GM18502 (cell line): Measurements from ENCODE around the gene CCDC159.
"Not testable (repeated sequence)": the region's sequence is repeated elsewhere in the genome, so short reads cannot be mapped to it uniquely, and the experiment has no call there.

ENCODE experiments used
- ATAC-seq: cut with Tn5 transposase; IDR thresholded peaks from one replicate; pipeline ENCODE4 v1.9.1; 2021; ENCODE audit warnings: mild to moderate bottlenecking; ENCODE audit not compliant: unreplicated experiment, poor library complexity

CCDC159 gene

DNA sequence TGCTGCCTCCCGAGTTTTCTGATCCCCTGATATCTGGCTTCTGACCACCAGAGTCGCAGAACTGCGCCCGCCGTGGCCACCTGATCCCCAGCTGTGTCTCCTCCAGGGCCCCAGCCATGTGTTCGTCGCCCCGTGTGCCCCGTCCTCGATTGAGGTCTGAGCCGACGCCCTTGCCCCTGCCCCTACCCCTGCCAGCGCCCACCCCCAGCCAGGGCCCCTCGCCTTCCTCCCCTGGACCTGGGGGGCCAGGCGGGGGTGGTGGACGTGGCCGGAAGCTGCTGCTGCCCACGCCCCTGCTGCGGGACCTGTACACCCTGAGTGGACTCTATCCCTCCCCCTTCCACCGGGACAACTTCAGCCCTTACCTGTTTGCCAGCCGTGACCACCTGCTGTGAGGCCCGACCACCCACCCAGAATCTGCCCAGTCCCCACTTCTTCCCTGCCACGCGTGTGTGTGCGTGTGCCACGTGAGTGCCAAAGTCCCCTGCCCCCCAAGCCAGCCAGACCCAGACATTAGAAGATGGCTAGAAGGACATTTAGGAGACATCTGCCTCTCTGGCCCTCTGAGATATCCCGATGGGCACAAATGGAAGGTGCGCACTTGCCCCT lies 18.1 kb downstream of the CCDC159 start:
- ATAC-seq, result no peak

DNA sequence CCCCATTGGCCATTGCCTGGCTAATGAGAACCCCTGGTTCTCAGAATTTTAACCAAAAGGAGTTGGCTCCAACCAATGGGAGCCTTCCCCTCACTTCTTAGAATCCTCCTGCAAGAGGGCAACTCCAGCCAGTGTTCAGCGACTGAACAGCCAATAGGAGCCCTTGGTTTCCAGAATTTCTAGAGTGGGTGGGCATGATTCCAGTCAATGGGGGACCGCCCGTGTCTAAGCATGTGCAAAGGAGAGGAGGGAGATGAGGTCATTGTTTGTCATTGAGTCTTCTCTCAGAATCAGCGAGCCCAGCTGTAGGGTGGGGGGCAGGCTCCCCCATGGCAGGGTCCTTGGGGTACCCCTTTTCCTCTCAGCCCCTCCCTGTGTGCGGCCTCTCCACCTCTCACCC lies 18.6 kb downstream of the CCDC159 start:
- ATAC-seq, result no peak

DNA sequence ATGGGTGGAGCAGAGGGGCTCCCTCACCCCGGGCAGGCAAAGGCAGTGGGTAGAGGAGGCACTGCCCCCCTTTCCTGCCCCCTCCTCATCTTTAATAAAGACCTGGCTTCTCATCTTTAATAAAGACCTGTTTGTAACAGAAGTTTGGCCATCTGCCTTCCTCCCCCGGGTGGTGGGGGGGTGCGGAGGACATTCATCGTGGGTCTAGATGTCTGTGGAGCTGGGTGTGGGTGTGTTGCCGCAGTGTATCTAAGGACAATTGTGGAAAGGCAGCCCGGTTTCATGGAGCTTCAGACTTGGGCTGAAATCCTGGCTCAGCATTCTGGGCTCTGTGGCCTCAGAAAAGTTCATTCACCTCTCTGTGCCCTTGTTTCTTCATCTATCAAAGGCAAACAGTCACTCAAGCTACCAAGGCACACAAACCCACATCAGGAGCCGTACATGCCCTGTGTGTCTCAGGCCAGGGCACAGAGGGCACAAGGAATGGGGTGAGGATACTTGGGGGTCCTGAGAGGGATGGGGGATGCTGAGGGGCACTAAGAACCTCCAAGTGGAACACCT lies 19.3 kb downstream of the CCDC159 start:
- no peak for ATAC-seq

DNA sequence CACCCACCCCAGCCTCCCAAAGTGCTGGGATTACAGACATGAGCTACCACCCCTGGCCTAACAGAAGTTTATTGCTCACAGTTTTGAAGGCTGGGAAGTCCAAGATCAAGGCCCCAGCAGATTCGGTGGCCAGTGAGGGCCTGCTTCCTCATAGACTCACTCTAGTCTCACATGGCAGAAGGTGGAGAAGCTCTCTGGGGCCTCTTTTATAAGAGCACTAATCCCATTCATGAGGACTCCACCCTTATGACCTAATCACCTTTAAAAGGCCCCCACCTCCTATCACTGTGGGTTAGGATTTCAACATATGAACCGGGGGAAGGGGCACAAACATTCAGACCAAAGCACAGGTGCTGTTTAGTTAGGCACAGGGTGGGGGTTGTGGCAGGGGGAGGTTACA lies 21.2 kb downstream of the CCDC159 start:
- no peak for ATAC-seq

DNA sequence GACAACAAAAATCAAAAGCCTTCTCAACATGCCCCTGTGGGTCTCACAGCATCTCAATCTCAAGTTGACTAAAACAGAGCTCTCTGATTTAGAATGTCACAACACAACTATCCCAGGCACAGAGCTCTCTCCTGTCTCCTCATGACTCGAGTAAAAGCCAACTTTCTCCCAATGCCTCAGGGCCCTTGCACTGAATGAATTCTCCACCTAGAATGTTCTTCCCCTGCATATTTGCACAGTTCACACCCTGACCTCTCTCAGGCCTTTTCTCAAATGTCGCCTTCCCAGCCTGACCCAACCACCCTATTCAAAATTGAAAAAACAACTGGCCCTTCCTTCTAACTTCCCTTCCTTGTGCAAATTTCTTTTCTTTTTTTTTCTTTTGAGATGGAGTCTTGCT lies 24.4 kb downstream of the CCDC159 start:
- no peak for ATAC-seq

DNA sequence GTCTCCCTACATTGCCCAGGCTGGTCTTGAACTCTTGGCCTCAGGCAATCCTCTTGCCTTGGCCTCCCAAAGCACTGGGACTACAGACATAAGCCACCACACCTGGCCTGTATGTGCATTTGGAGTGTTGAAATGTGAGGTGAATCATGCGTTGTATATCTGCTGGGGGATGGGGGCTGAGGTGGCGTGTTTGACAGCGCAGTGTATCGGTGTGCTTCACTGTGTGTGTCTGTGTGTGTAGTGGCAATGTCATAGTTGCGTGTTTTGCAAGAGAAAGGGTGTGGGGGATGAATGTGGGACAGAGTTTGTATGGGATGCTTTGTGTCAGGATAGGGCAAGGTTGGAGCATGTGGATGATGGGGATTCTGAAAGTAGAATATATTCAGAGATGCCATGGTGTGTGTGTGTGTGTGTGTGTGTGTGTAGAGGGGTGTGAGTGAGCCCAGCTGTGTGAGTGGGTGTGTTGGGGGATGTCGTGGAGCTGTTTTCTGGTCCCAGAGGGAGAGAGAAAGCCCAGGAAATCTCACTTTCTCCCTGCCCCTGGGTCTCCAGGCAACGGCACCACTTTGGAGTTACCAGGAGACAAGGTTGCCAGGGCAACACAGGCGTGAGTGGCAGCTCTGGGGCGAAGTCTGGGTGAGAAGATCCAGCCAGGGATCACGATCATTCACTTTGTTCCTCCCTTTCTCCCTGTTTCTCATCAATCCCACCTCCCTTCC lies 27.0 kb downstream of the CCDC159 start:
- ATAC-seq, result no peak

DNA sequence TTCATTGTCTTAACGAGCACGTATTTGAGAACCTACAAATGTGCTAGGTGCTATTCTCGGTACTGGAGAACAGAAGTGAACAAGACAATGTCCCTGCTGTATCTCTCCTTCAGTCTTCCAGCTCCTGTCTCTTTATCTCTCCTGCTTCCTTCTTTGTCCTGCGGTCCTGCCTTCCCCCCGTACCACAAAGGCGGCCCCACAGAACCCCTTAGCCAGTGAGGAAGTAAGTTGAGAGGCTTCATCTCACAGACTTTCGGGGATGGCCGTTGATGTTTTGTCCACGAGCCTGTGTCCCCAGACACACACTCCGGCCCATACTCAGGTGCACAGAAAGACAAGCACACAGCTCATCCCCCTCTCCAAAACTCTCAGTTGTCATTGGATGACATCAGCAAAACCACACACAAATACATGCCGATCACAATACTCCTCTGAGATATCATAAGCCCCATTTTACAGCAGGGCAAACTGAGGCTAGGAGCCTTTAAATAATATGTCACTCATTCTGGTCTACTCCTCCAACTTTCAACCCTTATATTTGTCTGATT lies 27.6 kb downstream of the CCDC159 start:
- no peak for ATAC-seq

DNA sequence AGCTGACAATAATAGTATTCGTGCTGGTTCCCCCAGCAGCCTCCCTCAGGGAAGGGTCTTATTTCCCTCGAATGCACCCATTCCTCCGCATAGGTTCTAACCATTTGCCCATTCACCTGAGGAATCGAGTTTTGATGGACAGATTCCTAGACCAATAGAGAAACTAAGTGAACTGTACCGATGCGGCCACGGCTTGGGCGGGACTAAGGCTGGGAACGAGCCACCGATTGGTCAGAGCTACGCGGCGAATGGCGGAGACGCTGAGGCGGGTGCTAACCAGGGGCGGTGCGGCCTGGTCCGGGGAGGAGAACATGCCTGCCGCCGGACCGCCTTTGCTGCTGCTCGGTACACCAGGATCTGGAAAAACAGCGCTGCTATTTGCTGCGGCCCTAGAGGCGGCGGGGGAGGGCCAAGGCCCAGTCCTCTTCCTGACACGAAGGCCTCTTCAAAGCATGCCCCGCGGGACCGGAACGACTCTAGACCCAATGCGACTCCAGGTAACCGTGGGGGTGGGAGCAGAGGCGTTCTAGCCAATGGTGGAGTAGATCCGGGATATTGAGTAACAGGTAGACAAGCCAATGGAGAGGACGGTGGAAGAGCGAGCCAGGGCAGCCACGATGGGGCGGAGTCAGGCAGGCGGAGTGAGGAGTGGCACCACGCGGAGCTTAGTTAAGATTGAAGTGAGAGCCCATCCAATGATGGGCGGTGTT lies 28.3 kb downstream of the CCDC159 start, which contains the start of gene SWSAP1:
Gene SWSAP1 (plus strand): TSS at position 234 of the 710 bp plus-strand sequence. CDS start 15 bp downstream, at position 249.
- peak; percentile 85 for ATAC-seq

DNA sequence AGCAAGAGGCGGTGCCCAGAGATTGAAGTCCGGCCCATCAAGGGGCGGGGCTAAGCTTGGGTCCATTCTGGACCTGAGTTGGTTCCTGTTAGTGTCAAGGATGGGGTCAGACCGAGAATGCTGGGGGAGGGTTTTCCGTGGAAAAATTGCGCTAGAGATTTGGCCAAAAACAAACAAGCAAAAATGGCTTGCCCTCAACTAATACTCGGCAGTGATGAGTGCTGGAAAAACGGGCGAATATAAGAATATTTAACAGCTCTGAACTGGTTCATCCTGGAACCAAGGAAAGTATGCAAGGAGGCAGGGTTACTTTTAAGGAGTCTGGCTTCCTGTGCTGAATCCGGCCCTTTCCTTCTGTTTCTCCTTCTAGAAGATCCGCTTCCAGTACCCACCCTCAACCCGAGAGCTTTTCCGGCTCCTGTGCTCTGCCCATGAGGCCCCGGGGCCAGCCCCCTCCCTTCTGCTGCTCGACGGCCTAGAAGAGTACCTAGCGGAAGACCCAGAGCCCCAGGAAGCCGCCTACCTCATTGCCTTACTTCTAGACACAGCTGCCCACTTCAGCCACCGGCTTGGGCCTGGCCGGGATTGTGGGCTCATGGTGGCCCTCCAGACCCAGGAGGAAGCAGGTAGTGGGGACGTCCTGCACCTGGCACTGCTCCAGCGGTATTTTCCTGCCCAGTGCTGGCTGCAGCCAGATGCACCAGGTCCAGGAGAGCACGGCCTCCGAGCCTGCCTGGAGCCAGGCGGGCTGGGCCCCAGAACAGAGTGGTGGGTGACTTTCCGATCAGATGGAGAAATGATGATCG lies 29.0 kb downstream of the CCDC159 start:
- ATAC-seq, result no peak

DNA sequence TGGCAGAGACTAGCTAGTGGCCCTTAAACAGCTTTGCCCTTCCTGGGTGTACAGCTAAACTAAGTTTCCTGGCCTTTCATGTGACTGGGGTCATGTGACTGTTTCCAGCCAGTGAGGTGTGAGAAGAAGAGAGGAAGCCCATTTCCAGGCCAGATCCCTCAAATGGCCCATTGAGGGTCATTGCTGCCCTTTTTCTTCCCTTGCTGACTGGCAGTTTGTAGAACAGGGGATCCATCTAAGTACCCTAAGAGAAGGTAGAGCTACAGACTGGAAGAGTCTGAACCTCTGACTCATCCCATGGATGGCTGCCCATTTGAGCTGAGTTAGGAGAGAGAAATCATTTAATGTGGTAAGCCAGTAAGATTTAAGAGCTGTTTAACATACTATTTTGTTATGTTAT lies 30.9 kb downstream of the CCDC159 start:
- no peak for ATAC-seq

DNA sequence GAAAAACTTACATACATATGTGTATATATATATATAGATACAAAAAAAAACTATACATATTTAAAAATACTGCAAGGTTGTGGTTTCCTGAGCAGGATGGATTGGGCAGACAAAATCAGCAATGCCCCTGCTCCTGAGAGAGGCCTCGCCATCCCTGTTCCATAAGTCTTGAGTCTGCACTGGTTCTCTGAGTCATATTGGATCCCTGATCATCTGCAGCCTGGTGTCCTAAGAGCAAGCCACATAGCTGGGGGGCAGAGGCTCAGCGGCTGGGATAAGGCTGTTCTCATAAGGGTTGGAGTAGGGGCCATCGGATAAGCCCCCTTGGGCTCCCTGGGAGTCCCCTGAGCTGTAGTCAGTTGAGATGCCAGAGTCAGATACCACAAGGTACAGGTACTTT lies 31.4 kb downstream of the CCDC159 start:
- ATAC-seq, result no peak

DNA sequence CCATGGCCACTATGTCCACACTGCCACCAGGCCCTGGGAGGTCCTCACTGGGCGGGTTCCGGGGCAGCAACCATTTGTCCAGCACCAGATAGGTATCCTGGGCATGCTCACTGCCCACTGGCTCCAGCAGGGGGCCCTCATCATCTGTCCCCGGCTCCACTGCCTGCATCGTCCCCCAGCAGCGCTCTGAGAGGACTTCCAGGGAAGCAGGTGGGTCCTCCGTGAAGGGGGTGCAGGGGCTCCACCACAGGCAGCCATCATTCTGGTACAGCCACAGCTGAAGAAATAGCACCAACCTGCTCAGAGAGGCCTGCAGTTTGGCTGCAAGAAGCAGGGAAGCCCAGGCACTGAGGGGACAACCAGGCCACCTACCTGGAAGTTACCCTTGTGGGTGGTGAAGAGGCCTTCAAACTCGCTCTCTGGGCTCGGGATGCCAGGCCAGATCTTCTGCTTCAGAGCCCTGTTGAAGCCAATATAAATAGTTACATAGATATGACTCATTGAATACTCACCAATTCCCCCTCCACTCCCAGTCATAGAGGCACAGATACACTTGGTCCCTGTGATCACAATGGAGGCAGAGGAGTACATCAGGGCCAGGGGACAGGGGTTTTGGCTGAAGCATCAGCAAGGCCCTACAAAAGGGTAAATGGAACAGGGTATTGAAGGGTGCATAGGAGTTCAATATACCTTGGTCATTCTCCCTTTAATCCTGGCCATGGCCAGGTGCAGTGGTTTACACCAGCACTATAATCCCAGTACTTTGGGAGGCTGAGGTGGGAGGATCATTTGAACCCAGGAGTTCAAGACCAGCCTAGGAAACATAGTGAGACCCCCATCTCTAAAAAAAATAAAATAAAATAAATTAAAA lies 32.2 kb downstream of the CCDC159 start:
- no peak for ATAC-seq

DNA sequence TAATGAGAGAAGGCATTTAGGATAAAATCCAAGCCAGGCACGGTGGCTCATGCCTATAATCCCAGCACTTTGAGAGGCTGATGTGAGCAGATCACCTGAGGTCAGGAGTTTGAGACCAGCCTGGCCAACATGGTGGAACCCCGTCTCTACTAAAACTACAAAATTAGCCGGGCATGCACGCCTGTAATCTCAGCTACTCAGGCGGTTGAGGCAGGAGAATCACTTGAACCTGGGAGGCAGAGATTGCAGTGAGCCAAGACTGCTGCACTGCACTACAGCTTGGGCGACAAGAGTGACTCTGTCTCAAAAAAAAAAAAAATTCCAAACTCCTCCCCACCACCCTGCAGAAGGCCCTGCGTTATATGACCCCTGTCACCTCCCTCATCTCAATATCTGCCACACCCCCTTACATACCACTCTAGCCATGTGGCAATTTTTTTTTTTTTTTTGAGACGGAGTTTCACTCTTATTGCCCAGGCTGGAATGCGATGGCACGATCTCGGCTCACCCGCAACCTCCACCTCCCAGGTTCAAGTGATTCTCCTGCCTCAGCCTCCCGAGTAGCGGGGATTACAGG lies 33.0 kb downstream of the CCDC159 start:
- not testable (repeated sequence) for ATAC-seq

DNA sequence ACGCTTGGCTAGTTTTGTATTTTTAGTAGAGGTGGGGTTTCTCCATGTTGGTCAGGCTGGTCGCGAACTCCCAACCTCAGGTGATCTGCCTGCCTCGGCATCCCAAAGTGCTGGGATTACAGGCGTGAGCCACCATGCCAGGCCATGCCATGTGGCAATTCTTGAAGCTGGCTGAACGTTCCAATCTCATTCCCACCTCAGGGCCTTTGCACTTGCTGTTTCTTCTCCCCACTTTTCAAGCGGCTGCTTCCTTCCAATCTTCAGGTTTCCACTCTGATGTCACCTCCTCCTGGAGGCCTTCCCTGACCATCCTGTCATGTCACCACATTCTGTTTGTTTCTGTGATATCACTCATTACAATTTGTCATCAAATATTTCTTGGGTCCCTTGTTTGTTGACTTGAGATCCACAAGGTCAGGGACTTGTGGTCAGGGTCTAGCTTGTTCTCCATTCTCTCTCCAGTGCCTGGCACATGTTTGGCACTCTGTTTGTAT lies 33.6 kb downstream of the CCDC159 start:
- ATAC-seq, result no peak

DNA sequence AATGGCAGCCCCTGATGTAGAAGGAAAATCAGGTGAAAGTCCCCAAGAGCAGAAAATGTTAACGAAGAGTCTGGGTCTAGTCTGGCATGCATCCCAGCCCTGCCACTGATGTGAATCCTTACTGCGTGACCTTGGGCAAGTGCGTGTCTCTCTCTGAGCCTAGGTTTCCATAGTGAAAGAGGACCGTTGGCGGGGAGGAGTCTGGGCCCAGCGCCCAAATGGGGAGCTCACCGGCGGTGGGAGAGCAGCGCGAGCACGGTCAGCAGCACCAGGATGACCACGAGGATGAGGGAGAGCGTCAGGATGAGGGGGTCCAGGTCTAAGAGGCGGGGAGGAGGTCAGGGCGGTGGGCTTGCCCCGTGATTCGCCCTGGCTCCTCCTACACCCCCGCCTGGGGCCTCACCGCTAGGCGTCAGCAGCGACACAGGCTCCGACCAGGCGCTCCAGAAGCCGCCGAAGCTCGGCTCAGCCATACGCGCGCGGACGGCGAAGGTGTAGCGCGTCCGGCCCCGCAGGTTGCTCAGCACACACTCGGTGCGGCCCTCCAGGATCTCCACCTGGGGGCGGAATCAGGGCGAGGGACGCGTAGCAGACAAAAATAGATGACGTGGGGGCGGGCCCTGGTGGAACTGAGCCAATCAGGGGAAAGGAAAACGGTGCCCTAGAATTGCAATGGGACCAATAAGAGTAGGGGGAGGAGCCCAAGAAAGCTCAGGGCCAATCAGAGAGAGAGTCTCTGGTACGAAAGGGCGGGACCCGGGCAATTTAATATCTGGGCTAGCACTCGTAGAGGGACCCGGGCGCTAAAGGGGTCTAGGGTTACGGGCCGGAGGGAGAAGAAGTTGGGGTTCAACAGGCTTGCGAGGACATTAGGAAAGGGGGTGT lies 34.6 kb downstream of the CCDC159 start:
- ATAC-seq, result peak; percentile 77

DNA sequence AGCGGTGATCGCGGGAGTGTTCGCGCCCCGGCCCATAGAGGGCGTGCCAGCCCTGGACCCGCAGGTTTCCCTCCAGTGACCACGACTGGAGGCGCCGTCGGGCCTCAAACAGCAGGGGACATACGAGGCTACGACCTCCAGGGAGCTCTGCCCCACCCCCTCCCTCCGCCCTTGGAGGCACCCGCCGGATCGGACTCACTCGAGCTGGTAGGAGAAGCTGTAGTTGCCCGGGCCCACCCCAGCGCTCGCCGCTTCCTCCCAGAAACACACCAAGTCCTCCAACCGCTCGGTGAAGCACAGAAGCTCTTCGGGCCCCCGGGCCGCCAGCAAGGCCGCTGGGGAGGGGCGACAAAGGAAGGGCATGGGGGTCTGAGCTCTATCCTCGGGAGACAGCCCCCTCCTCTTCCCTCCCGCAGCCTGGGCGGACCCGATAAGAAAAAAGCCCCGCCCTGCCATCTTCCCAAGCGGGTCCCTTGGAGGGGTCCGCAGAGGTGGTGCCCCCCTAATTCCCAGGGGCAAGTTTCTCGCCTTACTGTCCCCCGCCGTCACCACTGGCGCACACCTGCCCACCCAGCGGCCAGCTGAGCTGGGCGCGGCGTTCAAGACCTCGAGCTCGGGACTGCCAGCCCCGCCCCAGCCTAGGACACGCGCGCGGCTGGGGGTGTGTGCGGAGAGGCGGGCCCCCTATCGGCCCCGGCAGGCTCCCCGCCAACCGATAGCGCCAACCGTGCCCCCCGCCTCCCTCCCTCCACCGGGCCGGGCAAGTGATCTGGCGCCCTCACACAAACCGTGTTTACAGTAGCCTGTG lies 36.8 kb downstream of the CCDC159 start:
- no peak for ATAC-seq

DNA sequence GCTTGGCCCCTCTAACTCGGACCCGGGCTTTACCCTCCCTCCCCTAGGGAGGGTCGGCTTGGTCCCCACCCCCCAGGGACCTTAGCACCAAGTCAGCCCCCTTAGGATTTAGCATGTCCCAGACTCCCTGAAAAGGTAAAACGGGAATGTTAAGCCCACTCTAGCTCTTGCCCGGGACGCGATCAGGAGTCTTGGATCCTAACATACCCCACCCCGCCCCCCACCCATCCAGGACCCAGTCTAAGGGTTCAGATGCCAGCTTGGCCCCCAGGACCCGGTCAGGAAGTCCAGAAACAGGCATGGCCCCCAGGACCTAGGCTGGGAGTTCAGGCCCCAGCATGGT lies 37.4 kb downstream of the CCDC159 start:
- ATAC-seq, result no peak
